ENCODE results near the gene YBEY.

GRCh38 chr21:46289655-46290179 lies 3.6 kb downstream of the YBEY start:
- TF ChIP-seq YY1 (IDR thresholded peaks at IDR 0.05; ENCODE audit: insufficient read depth, insufficient read length) (no peak), ZNF274 (IDR thresholded peaks at IDR 0.05; ENCODE audit: low read depth, low read length) (no peak)

Data from NT2/D1 (cell line).